ENCODE data around the gene UST.

GRCh38 chr6:148980234-148980633 lies 233.4 kb downstream of the UST start:
- TF ChIP-seq ZNF274 (IDR thresholded peaks at IDR 0.05; ENCODE audit: low read depth, low read length), result no peak
- no peak for TF ChIP-seq YY1 (IDR thresholded peaks at IDR 0.05; ENCODE audit: insufficient read depth, insufficient read length)
- TF ChIP-seq SUZ12 (IDR thresholded peaks at IDR 0.05; ENCODE audit: extremely low read depth, insufficient read depth, insufficient read length), result no peak

All from NT2/D1 (cell line).